KOPT-K1 (cell line): ENCODE results near the gene KRTAP19-2.
"Not testable (repeated sequence)": the region's sequence is repeated elsewhere in the genome, so short reads cannot be mapped to it uniquely, and the experiment has no call there.

Experiments used
- H3K27ac ChIP-seq: fragments of 200-600 bp; sonication (generic); 2 replicates; pipeline ENCODE4 v1.5.1; 2016; ENCODE audit warnings: antibody characterized with exemption, mild to moderate bottlenecking, low read depth, low read length; ENCODE audit not compliant: poor library complexity, severe bottlenecking
- H3K36me3 ChIP-seq: fragments of 200-600 bp; sonication (generic); 2 replicates; pipeline ENCODE4 v1.5.1; 2017; ENCODE audit warnings: antibody characterized with exemption, mild to moderate bottlenecking, low read length, moderate library complexity; ENCODE audit not compliant: insufficient read depth
- H3K9me3 ChIP-seq: fragments of 200-600 bp; sonication (generic); 2 replicates; pipeline ENCODE4 v1.5.1; 2017; ENCODE audit warnings: antibody characterized with exemption, low read length, mild to moderate bottlenecking; ENCODE audit not compliant: insufficient read depth, poor library complexity, severe bottlenecking

Gene KRTAP19-2

DNA sequence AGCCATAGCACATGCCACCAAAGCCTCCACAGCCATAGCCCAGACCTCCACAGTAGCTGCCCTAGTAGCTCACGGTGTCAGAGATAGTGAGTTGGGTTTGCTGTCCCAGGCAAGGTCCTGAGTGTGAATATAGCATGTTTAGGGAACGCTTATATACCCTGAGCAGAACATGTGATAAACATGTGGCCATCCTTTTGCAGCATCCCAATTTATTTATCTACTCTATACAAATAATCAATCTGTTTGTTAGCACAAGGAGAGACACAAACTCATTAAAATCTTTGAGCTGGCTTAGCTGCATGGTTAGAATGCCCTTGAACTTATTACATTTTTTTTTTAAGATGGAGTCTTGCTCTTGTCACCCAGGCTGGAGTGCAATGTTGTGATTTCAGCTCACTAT, at the start of gene KRTAP19-2:
Gene KRTAP19-2, minus strand, starts transcription at position 101 of the 400 bp plus-strand sequence. Its CDS starts 88 bp downstream, at position 13.
- Histone ChIP-seq H3K36me3 (no peaks in the 10 kb centered on the region), H3K27ac (no peak within 1 kb of the TSS), H3K9me3 (peaks cover 20% of the 10 kb centered on the region)

GRCh38 chr21:30518876-30519275, 31.6 kb upstream of the KRTAP19-2 start:
- H3K9me3 ChIP-seq, result no peaks in the 10 kb centered on the region
- H3K27ac ChIP-seq, result no peak overlapping the region
- H3K36me3 ChIP-seq, result no peaks in the 10 kb centered on the region

DNA sequence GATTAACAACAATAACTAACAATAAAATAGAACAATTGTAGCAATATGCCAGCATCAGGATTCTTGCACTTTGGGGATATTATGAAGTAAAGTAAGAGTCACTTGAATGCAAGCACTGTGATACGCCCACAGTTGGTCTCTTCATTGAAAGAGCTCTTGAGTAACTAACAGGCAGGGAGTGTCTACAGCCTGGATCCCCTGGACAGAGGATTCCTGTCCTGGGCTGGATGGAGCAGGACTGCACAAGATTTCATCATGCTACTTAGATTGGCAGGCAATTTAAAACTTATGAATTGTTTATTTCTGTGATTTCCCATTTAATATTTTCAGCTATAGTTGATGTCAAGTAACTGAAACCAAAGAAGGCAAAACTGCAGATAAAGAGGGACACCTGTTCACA, 28.4 kb upstream of the KRTAP19-2 start:
- H3K27ac ChIP-seq, result no peak overlapping the region
- H3K9me3 ChIP-seq, result no peaks in the 10 kb centered on the region
- no peaks in the 10 kb centered on the region for H3K36me3 ChIP-seq

DNA sequence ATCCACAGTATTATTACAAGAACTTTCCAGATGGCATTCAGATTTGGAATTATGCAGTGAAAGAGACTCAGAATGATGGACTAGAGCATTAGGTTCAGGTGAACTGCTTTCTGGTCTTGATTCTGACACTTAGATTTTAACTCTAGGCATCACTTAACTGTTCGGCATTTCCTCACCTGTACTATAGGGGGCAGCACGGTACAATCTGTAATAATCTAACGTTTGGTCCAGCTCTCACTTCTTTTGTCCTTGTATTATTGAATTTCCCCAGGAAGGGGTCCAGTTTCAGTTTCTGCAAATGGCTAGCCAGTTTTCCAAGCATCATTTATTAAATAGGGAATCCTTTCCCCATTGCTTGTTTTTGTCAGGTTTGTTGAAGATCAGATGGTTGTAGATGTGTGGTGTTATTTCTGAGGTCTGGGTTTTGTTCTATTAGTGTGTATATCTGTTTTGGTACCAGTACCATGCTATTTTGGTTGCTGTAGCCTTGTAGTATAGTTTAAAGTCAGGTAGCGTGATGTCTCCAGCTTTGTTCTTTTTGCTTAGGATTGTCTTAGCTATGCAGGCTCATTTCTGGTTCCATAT, 18.5 kb upstream of the KRTAP19-2 start:
- H3K27ac ChIP-seq, H3K36me3 ChIP-seq, H3K9me3 ChIP-seq: not testable (repeated sequence)

GRCh38 chr21:30502041-30502440, 14.8 kb upstream of the KRTAP19-2 start, which contains the start of gene KRTAP19-5:
Gene KRTAP19-5, minus strand, starts transcription at chr21:30502141. Its CDS starts 51 bp downstream, at chr21:30502090.
- H3K27ac ChIP-seq, result no peak within 1 kb of the TSS
- H3K9me3 ChIP-seq, result no peaks in the 10 kb centered on the region
- no peaks in the 10 kb centered on the region for H3K36me3 ChIP-seq

DNA sequence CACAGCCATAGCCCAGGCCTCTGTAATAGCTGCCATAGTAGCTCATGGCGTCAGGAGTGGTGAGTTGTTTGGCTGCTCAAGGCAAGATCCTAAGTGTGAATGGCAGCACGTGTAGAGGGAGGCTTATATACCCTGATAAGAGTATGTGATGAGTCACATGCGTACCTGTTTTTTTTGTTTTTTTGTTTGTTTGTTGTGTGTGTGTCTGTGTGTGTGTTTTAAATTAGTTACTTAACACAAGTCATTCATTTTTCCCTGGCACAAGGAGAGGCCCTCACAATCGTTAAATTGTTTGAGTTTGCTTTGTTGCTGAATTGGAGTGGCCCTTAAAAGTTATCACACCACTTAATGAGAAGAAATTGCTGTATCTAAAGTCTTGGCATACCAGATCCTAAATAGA, 9.8 kb upstream of the KRTAP19-2 start, which contains the start of gene KRTAP19-4:
Gene KRTAP19-4, minus strand, starts transcription at position 101 of the 400 bp plus-strand sequence. Its CDS starts 55 bp downstream, at position 46.
- Histone ChIP-seq H3K27ac (no peak within 1 kb of the TSS), H3K9me3 (no peaks in the 10 kb centered on the region), H3K36me3 (no peaks in the 10 kb centered on the region)

DNA sequence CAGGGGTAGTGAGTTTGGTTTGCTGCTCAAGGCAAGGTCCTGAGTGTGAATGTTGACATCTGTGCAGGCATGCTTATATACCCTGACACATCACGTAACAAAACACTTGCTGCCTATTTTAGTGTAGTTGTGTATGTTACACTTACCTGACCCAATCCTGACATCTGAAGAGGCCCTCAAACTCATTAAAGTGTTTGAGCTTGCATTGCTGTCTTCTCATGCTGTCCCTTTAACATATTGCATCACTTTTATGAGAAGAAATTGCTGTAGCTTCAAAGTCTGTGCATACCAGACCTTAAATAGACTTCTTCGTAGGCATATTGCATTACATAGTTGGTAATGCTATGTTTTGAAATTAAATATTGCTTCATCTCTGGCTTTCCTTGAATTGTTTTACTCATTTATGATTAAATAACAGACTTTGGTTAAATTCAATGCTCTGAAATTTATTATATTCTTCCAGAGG, 4.8 kb upstream of the KRTAP19-2 start, which contains the start of gene KRTAP19-3:
Gene KRTAP19-3, minus strand, starts transcription at position 51 of the 466 bp plus-strand sequence. CDS start 56 bp downstream, outside the sequence.
- H3K27ac ChIP-seq, result no peak within 1 kb of the TSS
- peaks cover 4% of the 10 kb centered on the region for H3K9me3 ChIP-seq
- no peaks in the 10 kb centered on the region for H3K36me3 ChIP-seq

- H3K36me3 ChIP-seq, result no peaks in the 10 kb centered on the region
- H3K27ac ChIP-seq, result no peak overlapping the region
- peaks cover 20% of the 10 kb centered on the region for H3K9me3 ChIP-seq
Measured at GRCh38 chr21:30486180-30486579, 1.1 kb downstream of the KRTAP19-2 start.

- H3K9me3 ChIP-seq, result peaks cover 17% of the 10 kb centered on the region
- H3K27ac ChIP-seq, result no peak overlapping the region
- no peaks in the 10 kb centered on the region for H3K36me3 ChIP-seq
Measured at GRCh38 chr21:30482130-30482529, 5.1 kb downstream of the KRTAP19-2 start.

DNA sequence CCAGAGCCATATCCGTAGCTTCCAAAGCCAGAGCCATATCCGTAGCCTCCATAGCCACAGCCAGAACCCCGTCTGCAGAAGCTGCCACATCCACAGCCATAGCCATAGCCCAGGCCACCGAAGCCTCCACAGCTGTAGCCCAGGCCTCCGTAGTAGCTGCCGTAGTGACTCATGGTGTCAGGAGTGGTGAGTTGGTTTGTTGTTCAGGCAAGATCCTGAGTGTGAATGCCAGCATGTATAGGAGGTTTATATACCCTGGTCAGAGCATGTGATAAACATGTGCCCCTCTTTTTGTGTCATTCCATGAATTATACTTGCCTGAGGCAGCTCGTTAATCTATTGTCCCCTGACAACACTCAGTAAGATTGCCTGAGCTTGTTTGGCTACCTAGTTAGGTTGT, 7.1 kb downstream of the KRTAP19-2 start, which contains the start of gene KRTAP19-1:
Gene KRTAP19-1, minus strand, starts transcription at position 223 of the 400 bp plus-strand sequence. Its CDS starts 50 bp downstream, at position 173.
- Histone ChIP-seq H3K27ac (no peak within 1 kb of the TSS), H3K36me3 (no peaks in the 10 kb centered on the region), H3K9me3 (no peaks in the 10 kb centered on the region)

DNA sequence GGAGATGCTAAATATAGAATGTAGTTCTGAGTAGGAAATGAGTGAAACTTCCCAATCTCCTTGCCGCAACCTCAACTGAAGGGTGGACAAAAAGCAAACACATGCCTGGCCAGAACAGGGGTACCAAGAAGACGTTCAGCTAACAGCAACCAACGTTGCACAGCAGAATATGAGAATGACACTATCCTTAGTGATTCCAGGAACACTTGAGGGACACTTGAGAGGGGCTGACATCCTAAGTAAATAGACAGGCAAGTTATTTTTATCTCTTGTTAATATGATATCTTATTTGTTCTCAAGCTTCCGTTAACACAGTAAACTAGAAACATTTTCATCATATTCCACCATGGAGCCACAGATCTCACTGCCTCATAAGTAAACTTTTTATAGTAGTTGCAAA, 8.0 kb downstream of the KRTAP19-2 start:
- Histone ChIP-seq H3K27ac (no peak overlapping the region), H3K9me3 (no peaks in the 10 kb centered on the region), H3K36me3 (no peaks in the 10 kb centered on the region)

- H3K27ac ChIP-seq, result no peak overlapping the region
- no peaks in the 10 kb centered on the region for H3K36me3 ChIP-seq
- H3K9me3 ChIP-seq, result no peaks in the 10 kb centered on the region
Measured at GRCh38 chr21:30478004-30478403, 9.2 kb downstream of the KRTAP19-2 start.

DNA sequence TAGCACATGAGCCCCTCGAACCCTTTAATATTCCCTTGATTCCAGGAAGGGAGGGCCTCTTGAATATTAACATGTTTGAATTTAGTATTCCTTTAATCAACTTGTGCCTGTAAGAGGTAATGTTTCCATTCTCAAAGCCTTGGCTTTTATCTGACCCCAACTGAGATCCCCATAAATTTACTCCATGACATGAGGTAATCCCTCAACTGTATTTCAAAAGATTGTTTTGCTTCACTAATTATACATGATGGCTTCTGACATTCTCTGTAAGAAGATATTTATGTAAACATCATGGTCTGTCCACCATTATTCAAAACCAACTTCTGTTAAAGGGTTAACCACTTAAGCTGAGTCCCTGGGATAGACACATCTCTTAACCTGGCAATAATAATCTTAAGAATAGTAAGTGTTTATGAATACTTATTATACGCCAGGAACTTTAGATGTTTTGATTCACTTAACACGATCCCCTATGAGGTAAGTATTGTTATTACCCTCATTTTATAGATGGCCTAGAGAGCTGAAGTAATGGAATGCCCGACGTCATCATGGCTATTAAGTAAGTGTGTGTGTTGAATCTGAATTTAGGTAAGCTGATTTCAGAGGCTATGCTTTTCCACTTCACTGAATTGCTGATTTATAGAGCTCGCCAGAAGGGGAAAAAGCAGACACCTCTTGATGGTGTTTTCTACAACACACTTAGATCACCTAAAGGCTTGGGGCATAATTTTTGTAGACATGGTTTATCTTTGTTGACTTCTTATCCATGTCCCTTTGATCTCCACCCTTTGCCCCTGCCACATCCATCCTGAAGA, 18.1 kb downstream of the KRTAP19-2 start:
- Histone ChIP-seq H3K27ac (no peak overlapping the region), H3K9me3 (no peaks in the 10 kb centered on the region), H3K36me3 (no peaks in the 10 kb centered on the region)

- H3K27ac ChIP-seq, result no peak overlapping the region
- H3K36me3 ChIP-seq, result no peaks in the 10 kb centered on the region
- no peaks in the 10 kb centered on the region for H3K9me3 ChIP-seq
Measured at GRCh38 chr21:30463713-30464112, 23.5 kb downstream of the KRTAP19-2 start.

DNA sequence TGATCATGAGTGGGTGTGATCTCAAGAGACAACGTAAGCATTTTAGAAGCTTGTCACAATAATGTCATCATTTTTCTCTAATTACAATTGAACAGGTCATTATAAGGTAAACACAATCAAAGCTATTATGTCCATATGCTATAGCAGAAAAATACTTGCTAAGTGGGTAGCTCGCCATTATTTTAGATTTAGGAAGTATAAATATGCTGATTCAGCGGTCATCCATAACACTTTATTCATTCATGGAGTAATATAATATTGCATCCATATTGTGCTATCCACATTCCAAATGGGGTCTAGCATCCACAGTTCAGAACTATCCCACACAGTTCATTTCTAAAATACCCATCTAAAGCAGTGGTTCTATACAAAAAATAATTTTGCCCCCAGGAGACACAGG, 38.7 kb downstream of the KRTAP19-2 start:
- H3K9me3 ChIP-seq, result no peaks in the 10 kb centered on the region
- no peak overlapping the region for H3K27ac ChIP-seq
- no peaks in the 10 kb centered on the region for H3K36me3 ChIP-seq
